ENCODE results near the gene SLC22A7. TPM values are rescaled to one million over a fixed set of nuclear protein-coding genes. Genes with fewer than 3 reads are reported as not detected.

The SLC22A7 gene
- total RNA-seq, 1 experiment from 2014 or later, result not detected

- H3K4me3 ChIP-seq (ENCODE audit: insufficient read depth, low read depth, low read length), result peak overlapping the region; percentile 71
- DNase-seq, result no peak
- peaks cover 8% of the 10 kb centered on the region for H3K27me3 ChIP-seq (ENCODE audit: control insufficient read depth, insufficient read depth, low read length)
- H3K36me3 ChIP-seq (replicated peaks; ENCODE audit: control insufficient read depth, insufficient read depth, low read length), result no peaks in the 10 kb centered on the region; the same call in none of the 2 replicates
Observed at GRCh38 chr6:43308990-43309477, 11.0 kb downstream of the SLC22A7 start.

GRCh38 chr6:43310134-43310533 is 12.1 kb downstream of the SLC22A7 start:
- no peak for DNase-seq
- H3K27me3 ChIP-seq (ENCODE audit: control insufficient read depth, insufficient read depth, low read length), result peaks cover 8% of the 10 kb centered on the region
- H3K36me3 ChIP-seq (replicated peaks; ENCODE audit: control insufficient read depth, insufficient read depth, low read length), result no peaks in the 10 kb centered on the region; the same call in none of the 2 replicates
- H3K4me3 ChIP-seq (ENCODE audit: insufficient read depth, low read depth, low read length), result no peak overlapping the region

DNA sequence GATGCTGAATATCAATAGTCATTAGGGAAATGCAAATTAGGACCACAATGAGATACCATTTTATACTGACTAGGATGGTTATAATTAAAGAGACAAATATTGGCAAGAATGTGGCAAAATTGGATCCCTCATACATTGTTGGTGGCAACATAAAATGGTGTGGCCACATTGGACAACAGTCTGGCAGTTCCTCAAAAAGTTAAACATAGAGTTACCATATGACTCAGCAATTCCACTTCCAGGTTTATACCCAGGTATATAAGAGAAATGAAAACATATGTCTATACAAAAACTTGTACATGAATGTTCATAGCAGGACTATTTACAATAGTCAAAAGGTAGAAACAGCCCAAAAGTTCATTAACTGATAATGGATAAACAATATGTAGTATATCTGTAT is 12.6 kb downstream of the SLC22A7 start:
- Histone ChIP-seq H3K27me3 (ENCODE audit: control insufficient read depth, insufficient read depth, low read length) (peaks cover 8% of the 10 kb centered on the region), H3K4me3 (ENCODE audit: insufficient read depth, low read depth, low read length) (no peak overlapping the region), H3K36me3 (replicated peaks; ENCODE audit: control insufficient read depth, insufficient read depth, low read length) (no peaks in the 10 kb centered on the region; the same call in none of the 2 replicates)
- DNase-seq, result no peak

- DNase-seq, result no peak
- H3K4me3 ChIP-seq (ENCODE audit: insufficient read depth, low read depth, low read length), result no peak overlapping the region
- H3K27me3 ChIP-seq (ENCODE audit: control insufficient read depth, insufficient read depth, low read length), result peaks cover 8% of the 10 kb centered on the region
- no peaks in the 10 kb centered on the region; the same call in 1 of the 2 replicates for H3K36me3 ChIP-seq (replicated peaks; ENCODE audit: control insufficient read depth, insufficient read depth, low read length)
Observed at GRCh38 chr6:43311666-43312065, 13.6 kb downstream of the SLC22A7 start.

GRCh38 chr6:43313813-43314212 is 15.8 kb downstream of the SLC22A7 start:
- no peak for DNase-seq
- H3K36me3 ChIP-seq (replicated peaks; ENCODE audit: control insufficient read depth, insufficient read depth, low read length), result no peaks in the 10 kb centered on the region
- H3K27me3 ChIP-seq (ENCODE audit: control insufficient read depth, insufficient read depth, low read length), result peaks cover 2% of the 10 kb centered on the region

DNA sequence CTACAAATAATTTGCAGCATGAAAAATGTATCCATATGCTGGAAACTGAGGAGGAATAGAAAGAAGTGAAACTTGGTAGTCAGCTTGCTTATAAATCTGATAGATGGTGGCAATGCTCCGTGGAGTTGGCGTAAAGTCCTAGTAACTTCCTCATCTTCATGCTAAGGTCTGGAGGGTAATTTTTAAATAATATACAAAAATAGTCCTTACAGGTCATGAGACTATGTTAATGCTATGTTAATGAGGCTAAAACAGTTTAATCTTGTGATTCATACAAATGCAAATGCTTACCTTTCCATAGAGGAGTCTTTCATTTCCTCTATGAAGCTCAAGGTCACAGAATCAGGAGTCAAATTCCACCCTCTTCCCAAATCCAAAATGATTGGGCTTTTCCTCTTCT is 20.0 kb downstream of the SLC22A7 start:
- no peak for DNase-seq
- H3K4me3 ChIP-seq (ENCODE audit: insufficient read depth, low read depth, low read length), result no peak overlapping the region
- no peaks in the 10 kb centered on the region for H3K36me3 ChIP-seq (replicated peaks; ENCODE audit: control insufficient read depth, insufficient read depth, low read length)
- no peaks in the 10 kb centered on the region; the same call in 1 of the 2 replicates for H3K27me3 ChIP-seq (ENCODE audit: control insufficient read depth, insufficient read depth, low read length)

More at GRCh38 chr6:43313813-43314212, 15.8 kb downstream of the SLC22A7 start:
- H3K4me3 ChIP-seq (ENCODE audit: insufficient read depth, low read depth, low read length), result no peak overlapping the region

DNA sequence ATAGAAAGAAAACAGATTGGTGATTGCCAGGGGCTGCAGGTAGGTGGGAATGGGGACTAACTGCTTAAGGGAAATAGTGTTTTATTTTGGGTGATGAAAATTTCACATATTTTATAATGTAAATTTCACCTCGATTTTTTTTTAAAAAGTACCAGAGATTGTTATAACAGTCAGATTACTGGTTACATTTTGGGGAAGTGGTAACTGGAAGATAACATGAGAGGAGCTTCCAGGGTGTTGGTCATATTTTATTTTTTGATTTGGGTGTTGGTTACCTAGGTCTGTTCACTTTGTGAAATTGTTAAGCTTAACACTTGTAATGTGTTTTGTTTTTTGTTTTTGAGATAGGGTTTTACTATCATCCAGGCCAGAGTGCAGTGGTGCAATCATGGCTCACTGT is 27.8 kb downstream of the SLC22A7 start:
- no peak for DNase-seq
- no peaks in the 10 kb centered on the region for H3K27me3 ChIP-seq (ENCODE audit: control insufficient read depth, insufficient read depth, low read length)
- H3K36me3 ChIP-seq (replicated peaks; ENCODE audit: control insufficient read depth, insufficient read depth, low read length), result no peaks in the 10 kb centered on the region
- no peak overlapping the region for H3K4me3 ChIP-seq (ENCODE audit: insufficient read depth, low read depth, low read length)

GRCh38 chr6:43328528-43328927 is 30.5 kb downstream of the SLC22A7 start:
- Histone ChIP-seq H3K27me3 (ENCODE audit: control insufficient read depth, insufficient read depth, low read length) (no peaks in the 10 kb centered on the region), H3K4me3 (ENCODE audit: insufficient read depth, low read depth, low read length) (no peak overlapping the region)

GRCh38 chr6:43331470-43331869 is 33.4 kb downstream of the SLC22A7 start:
- H3K27me3 ChIP-seq (ENCODE audit: control insufficient read depth, insufficient read depth, low read length), result no peaks in the 10 kb centered on the region
- H3K4me3 ChIP-seq (ENCODE audit: insufficient read depth, low read depth, low read length), result no peak overlapping the region
- H3K36me3 ChIP-seq (replicated peaks; ENCODE audit: control insufficient read depth, insufficient read depth, low read length), result no peaks in the 10 kb centered on the region
- DNase-seq, result no peak

More at GRCh38 chr6:43328528-43328927, 30.5 kb downstream of the SLC22A7 start:
- H3K36me3 ChIP-seq (replicated peaks; ENCODE audit: control insufficient read depth, insufficient read depth, low read length), result no peaks in the 10 kb centered on the region
- DNase-seq, result no peak

- no peaks in the 10 kb centered on the region for H3K27me3 ChIP-seq (ENCODE audit: control insufficient read depth, insufficient read depth, low read length)
- no peak overlapping the region for H3K4me3 ChIP-seq (ENCODE audit: insufficient read depth, low read depth, low read length)
- H3K36me3 ChIP-seq (replicated peaks; ENCODE audit: control insufficient read depth, insufficient read depth, low read length), result no peaks in the 10 kb centered on the region; the same call in 1 of the 2 replicates
- no peak for DNase-seq
Observed at GRCh38 chr6:43331891-43332290, 33.8 kb downstream of the SLC22A7 start.

- peaks cover 3% of the 10 kb centered on the region for H3K36me3 ChIP-seq (replicated peaks; ENCODE audit: control insufficient read depth, insufficient read depth, low read length)
- DNase-seq, result peak; percentile 67
- no peak overlapping the region for H3K4me3 ChIP-seq (ENCODE audit: insufficient read depth, low read depth, low read length)
- H3K27me3 ChIP-seq (ENCODE audit: control insufficient read depth, insufficient read depth, low read length), result no peaks in the 10 kb centered on the region
Observed at GRCh38 chr6:43334466-43335095, 36.5 kb downstream of the SLC22A7 start.

- DNase-seq, result no peak
- H3K27me3 ChIP-seq (ENCODE audit: control insufficient read depth, insufficient read depth, low read length), result no peaks in the 10 kb centered on the region
- no peak overlapping the region for H3K4me3 ChIP-seq (ENCODE audit: insufficient read depth, low read depth, low read length)
- H3K36me3 ChIP-seq (replicated peaks; ENCODE audit: control insufficient read depth, insufficient read depth, low read length), result peaks cover 7% of the 10 kb centered on the region
Observed at GRCh38 chr6:43335469-43335868, 37.4 kb downstream of the SLC22A7 start.

GRCh38 chr6:43336382-43336781 is 38.3 kb downstream of the SLC22A7 start:
- Histone ChIP-seq H3K27me3 (ENCODE audit: control insufficient read depth, insufficient read depth, low read length) (no peaks in the 10 kb centered on the region), H3K36me3 (replicated peaks; ENCODE audit: control insufficient read depth, insufficient read depth, low read length) (peaks cover 7% of the 10 kb centered on the region), H3K4me3 (ENCODE audit: insufficient read depth, low read depth, low read length) (no peak overlapping the region)
- DNase-seq, result no peak

DNA sequence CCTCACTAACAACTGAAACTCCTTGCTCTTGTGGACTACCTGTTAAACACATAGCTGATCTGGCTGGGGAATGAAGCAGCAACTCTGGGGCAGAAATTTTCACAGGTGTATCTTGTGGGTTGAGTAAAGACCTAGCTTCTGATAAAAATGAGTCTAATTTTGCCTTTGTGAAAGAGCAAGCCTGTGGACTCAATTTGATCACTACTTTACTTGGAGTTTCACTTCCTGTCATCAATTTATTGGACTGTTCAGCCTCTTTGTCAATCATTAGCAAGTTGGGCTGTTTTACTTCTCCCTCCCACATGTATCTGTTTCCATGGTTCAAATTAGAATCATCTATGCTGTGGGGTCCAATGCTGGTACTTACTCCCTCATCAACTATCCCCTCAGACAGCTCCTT is 40.2 kb downstream of the SLC22A7 start:
- Histone ChIP-seq H3K36me3 (replicated peaks; ENCODE audit: control insufficient read depth, insufficient read depth, low read length) (peaks cover 13% of the 10 kb centered on the region), H3K27me3 (ENCODE audit: control insufficient read depth, insufficient read depth, low read length) (no peaks in the 10 kb centered on the region), H3K4me3 (ENCODE audit: insufficient read depth, low read depth, low read length) (no peak overlapping the region)
- no peak for DNase-seq

GRCh38 chr6:43339168-43339567 is 41.1 kb downstream of the SLC22A7 start:
- H3K27me3 ChIP-seq (ENCODE audit: control insufficient read depth, insufficient read depth, low read length), result no peaks in the 10 kb centered on the region
- H3K4me3 ChIP-seq (ENCODE audit: insufficient read depth, low read depth, low read length), result no peak overlapping the region
- peaks cover 13% of the 10 kb centered on the region for H3K36me3 ChIP-seq (replicated peaks; ENCODE audit: control insufficient read depth, insufficient read depth, low read length)
- DNase-seq, result no peak
